Measurements from ENCODE around the gene NKD2.

GRCh38 chr5:1079961-1080360 is 71.4 kb downstream of the NKD2 start:
- no peak for TF ChIP-seq POLR2A (IDR thresholded peaks at IDR 0.05; ENCODE audit: low read depth, low read length)
- TF ChIP-seq POLR2AphosphoS5 (IDR thresholded peaks at IDR 0.05; ENCODE audit: low read depth, low read length) = no peak
- no peak for TF ChIP-seq POU2F2 (IDR thresholded peaks at IDR 0.05; ENCODE audit: low read depth, low read length)
